GM12878 (cell line): ENCODE data around the gene C6orf62. TPM values are rescaled to one million over a fixed set of nuclear protein-coding genes. Genes with fewer than 3 reads are reported as not detected.
A peak's percentile ranks its signal among the peaks of the same experiment; 100 is the strongest.

Experiments used
- ATAC-seq: fragments of 200-7000 bp; cut with Tn5 transposase; 3 replicates; pipeline ENCODE4 v1.9.1; 2020; ENCODE audit warnings: mild to moderate bottlenecking, moderate library complexity
- BruUV-seq: library from RNA; stranded (reverse); fragments of 400-500 nt; replicated peaks from 2 replicates; lab custom pipeline; 2021; lab: Mats Ljungman, UMichigan
- CTCF ChIA-PET: fragments of 300-600 bp; sonication (Branson Sonifier 250); formaldehyde crosslinking; extraction: SDS; loops from one replicate; lab custom pipeline; 2021; ENCODE audit warnings: inconsistent platforms; lab: Yijun Ruan, JAX
- POLR2A ChIA-PET: fragments of 350-600 bp; formaldehyde crosslinking; extraction: SDS; loops from one replicate; lab custom pipeline; 2021; ENCODE audit warnings: inconsistent platforms; lab: Charles Lee
- RAD21 ChIA-PET: fragments of 300-600 bp; sonication (Branson Sonifier 250); formaldehyde crosslinking; loops from one replicate; lab custom pipeline; 2023; ENCODE audit warnings: antibody characterized with exemption; ENCODE audit not compliant: unreplicated experiment; lab: Charles Lee
- SMC1A ChIA-PET: fragments of 300-600 bp; sonication (Branson Sonifier 250); formaldehyde crosslinking; loops from one replicate; lab custom pipeline; 2023; ENCODE audit not compliant: unreplicated experiment, uncharacterized antibody; lab: Charles Lee
- DNase-seq: peaks from one replicate; pipeline ENCODE4 v3.0.0-alpha.2; 2011; ENCODE audit warnings: low read depth, low spot score
- FAIRE-seq: peaks from 3 replicates; lab custom pipeline; 2011; peaks lifted over from hg19 to GRCh38; lab: Jason Lieb, UNC
- H2AFZ ChIP-seq: 2 replicates; pipeline ENCODE4 v1.6.0; 2011; ENCODE audit warnings: low read depth, low read length, control low read depth; ENCODE audit not compliant: control insufficient read depth
- H3K27ac ChIP-seq: 2 replicates; pipeline ENCODE4 v1.5.1; 2011; ENCODE audit warnings: control low read depth; ENCODE audit not compliant: control insufficient read depth, insufficient read depth
- H3K27me3 ChIP-seq, 2 experiments: replicated peaks in 1 of 2; 2 replicates each; pipeline versions ENCODE4 v1.6.0 to v1.6.1; 2011; ENCODE audit warnings: low read length in 1 of 2; ENCODE audit not compliant: control insufficient read depth in 2 of 2, insufficient read depth in 2 of 2
- H3K36me3 ChIP-seq, 2 experiments: 2 replicates each; pipeline ENCODE4 v1.5.1; 2011; ENCODE audit warnings: low read length in 1 of 2; ENCODE audit not compliant: control insufficient read depth in 2 of 2, insufficient read depth in 2 of 2
- H3K4me1 ChIP-seq: 2 replicates; pipeline ENCODE4 v1.6.1; 2011; ENCODE audit warnings: mild to moderate bottlenecking, low read length, moderate library complexity, mixed read lengths; ENCODE audit not compliant: control insufficient read depth, insufficient read depth
- H3K4me2 ChIP-seq: 2 replicates; pipeline ENCODE4 v1.6.0; 2011; ENCODE audit warnings: control low read depth; ENCODE audit not compliant: control insufficient read depth, insufficient read depth
- H3K4me3 ChIP-seq: fragments of 200-600 bp; sonication (generic); 2 replicates; pipeline ENCODE4 v1.5.1; 2016
- H3K79me2 ChIP-seq: 2 replicates; pipeline ENCODE4 v1.6.0; 2011; ENCODE audit warnings: low read length; ENCODE audit not compliant: control insufficient read depth, insufficient read depth
- H3K9ac ChIP-seq: 2 replicates; pipeline ENCODE4 v1.8.0; 2011; ENCODE audit warnings: low read length, control low read depth, mixed read lengths; ENCODE audit not compliant: control insufficient read depth, insufficient read depth
- H3K9me3 ChIP-seq: replicated peaks from 3 replicates; pipeline ENCODE4 v1.5.1; 2011; ENCODE audit warnings: mild to moderate bottlenecking, low read length; ENCODE audit not compliant: control insufficient read depth, insufficient read depth
- H4K20me1 ChIP-seq: 2 replicates; pipeline ENCODE4 v1.6.0; 2011; ENCODE audit not compliant: control insufficient read depth, insufficient read depth
- JUNB ChIP-seq: IDR thresholded peaks from 2 replicates; pipeline ENCODE4 v1.6.1; 2016; ENCODE audit warnings: antibody characterized with exemption, mild to moderate bottlenecking
- LARP7 ChIP-seq: fragments of 450-650 bp; IDR thresholded peaks from 2 replicates; pipeline ENCODE4 v1.6.1; 2017; ENCODE audit warnings: mild to moderate bottlenecking
- NFXL1 ChIP-seq: fragments of 450-650 bp; IDR thresholded peaks from 2 replicates; pipeline ENCODE4 v1.6.1; 2017; ENCODE audit warnings: antibody characterized with exemption, mild to moderate bottlenecking, borderline replicate concordance
- SIX5 ChIP-seq: IDR thresholded peaks from 2 replicates; pipeline ENCODE4 v1.6.1; 2011; ENCODE audit warnings: mild to moderate bottlenecking, low read depth, low read length, moderate library complexity; ENCODE audit not compliant: severe bottlenecking
- SMC3 ChIP-seq: IDR thresholded peaks from 2 replicates; pipeline ENCODE4 v1.6.1; 2011; ENCODE audit warnings: low read length, improper control_type of control experiment, borderline replicate concordance
- SPI1 ChIP-seq: IDR thresholded peaks from 2 replicates; pipeline ENCODE4 v1.6.1; 2011; ENCODE audit warnings: low read depth, mild to moderate bottlenecking, low read length, moderate library complexity, borderline replicate concordance; ENCODE audit not compliant: insufficient read depth
- SREBF1 ChIP-seq: IDR thresholded peaks from 2 replicates; pipeline ENCODE4 v1.6.1; 2012; ENCODE audit warnings: mild to moderate bottlenecking, low read length
- SUZ12 ChIP-seq: fragments of 200-600 bp; sonication (generic); IDR thresholded peaks from one replicate; pipeline ENCODE4 v1.6.1; 2018; ENCODE audit warnings: antibody characterized with exemption, mild to moderate bottlenecking; ENCODE audit not compliant: unreplicated experiment
- ZNF592 ChIP-seq: fragments of 450-650 bp; IDR thresholded peaks from 2 replicates; pipeline ENCODE4 v1.6.1; 2017; ENCODE audit warnings: mild to moderate bottlenecking, moderate library complexity
- in situ Hi-C: fragments of 300-500 bp; cut with MboI; formaldehyde crosslinking; loops from 9 replicates; pipeline ENCODE4 v1.14.3; 2018; ENCODE audit warnings: mixed read lengths
- intact Hi-C: fragments of 100-400 bp; cut with micrococcal nuclease; formaldehyde crosslinking; loops from one replicate; pipeline ENCODE4 v1.14.2; 2022; ENCODE audit not compliant: unreplicated experiment
- polyA plus RNA-seq, 11 experiments: library from polyadenylated mRNA; depleted of rRNA in 4 of 11; unstranded in 6 of 11; stranded (reverse) in 5 of 11; fragments of >200 nt; fragmentation: Nextera tagmentation in 4 of 11; fragmentation: Illumina TruSeq in 1 of 11; extraction: Ambion mirVana in 4 of 11; extraction: Trizol in 1 of 11; gene quantifications; 1 replicate in 1 of 11; 2 replicates in 10 of 11; pipeline versions ENCODE4 v1.2.1 to v1.2.3, GENCODE V29; 2011 to 2016; ENCODE audit warnings: inconsistent platforms in 2 of 11, missing spikeins in 2 of 11, low read depth in 1 of 11
- total RNA-seq, 4 experiments: library from RNA; depleted of rRNA in 3 of 4; stranded (reverse); fragments of >200 nt in 3 of 4; fragmentation: Illumina TruSeq in 1 of 4; extraction: Trizol in 1 of 4; gene quantifications; 2 replicates each; pipeline versions ENCODE4 v1.2.1 to v1.2.3, GENCODE V29; 2013 to 2021

C6orf62 gene
- total and polyA plus RNA-seq, 10 of the 15 experiments (the other 5 are each of a cell fraction or from before 2014, with no cell fraction given): 55.6 to 565 (median 126) TPM

DNA sequence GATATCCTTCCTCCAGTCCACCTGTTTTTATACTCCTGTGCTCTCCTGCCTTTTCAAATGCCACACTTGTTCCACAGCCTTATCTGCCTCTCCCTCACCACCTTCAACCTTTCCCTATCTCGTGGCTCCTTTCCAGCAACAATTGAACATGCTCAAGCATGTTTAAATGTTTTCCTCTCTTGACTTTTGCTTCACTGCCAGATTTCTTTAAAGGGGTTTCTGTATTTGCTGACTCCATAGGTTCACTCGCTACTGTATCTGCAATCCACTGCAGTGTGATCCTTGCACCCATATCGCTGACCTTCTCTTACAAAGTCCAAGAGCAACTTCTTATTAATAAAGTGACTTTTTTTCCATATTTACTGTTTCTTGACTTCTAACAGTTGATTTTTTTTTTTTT is 44.6 kb upstream of the C6orf62 start (continued):
- TF ChIP-seq ZNF592: no peak
- no peak for TF ChIP-seq SUZ12
- TF ChIP-seq LARP7: no peak

DNA sequence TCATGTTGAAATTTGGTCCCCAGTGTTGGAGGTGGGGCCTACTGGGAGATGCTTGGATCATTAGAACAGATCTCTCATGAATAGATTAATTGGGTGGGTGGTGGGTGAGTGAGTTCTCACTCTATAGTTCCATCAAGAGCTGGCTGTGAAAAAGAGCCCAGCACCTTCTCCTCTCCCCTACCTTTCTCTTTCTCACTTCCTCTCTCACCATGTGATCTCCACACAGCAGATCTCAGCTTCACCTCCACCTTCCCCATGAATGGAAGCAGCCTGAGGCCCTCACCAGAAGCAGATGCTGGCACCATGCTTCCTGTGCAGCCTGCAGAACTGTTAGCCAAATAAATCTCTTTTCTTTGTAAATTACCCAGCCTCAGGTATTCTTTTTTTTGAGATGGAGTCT is 42.9 kb upstream of the C6orf62 start:
- Histone ChIP-seq H3K79me2 (no peaks in the 10 kb centered on the region), H3K9me3 (no peaks in the 10 kb centered on the region), H2AFZ (no peak overlapping the region; the same call in 1 of the 2 replicates), H3K27me3 (no peaks in the 10 kb centered on the region), H3K4me1 (no peaks in the 10 kb centered on the region), H3K27ac (no peak overlapping the region), H3K4me3 (no peak overlapping the region), H3K36me3 (no peaks in the 10 kb centered on the region), H4K20me1 (no peaks in the 10 kb centered on the region), H3K9ac (no peak overlapping the region), H3K4me2 (no peak overlapping the region)
- FAIRE-seq: no peak
- BruUV-seq: no TSS peak
- ChIA-PET CTCF (interaction anchor here (1.8 kb wide), 1 partner anchor 23 kb away, joined by 3 read pairs; no protein-coding TSS in a partner anchor), SMC1A (interaction anchor here (0.5 to 1.6 kb wide), 4 partner anchors 17 to 238 kb away, joined by 3 to 4 read pairs (median 4); no protein-coding TSS in a partner anchor), RAD21 (no interaction called here), POLR2A (no interaction called here)
- intact Hi-C loops: no loop called here
- TF ChIP-seq NFXL1: no peak
- peak; percentile 69 for TF ChIP-seq SPI1
- TF ChIP-seq SREBF1: no peak
- TF ChIP-seq JUNB: no peak
- TF ChIP-seq SIX5: no peak
- TF ChIP-seq SMC3: no peak
- ATAC-seq: peak; percentile 46
- in situ Hi-C loops: loop anchor here (5.0 kb wide), 1 partner anchor 175 kb away; no protein-coding TSS in a partner anchor
- DNase-seq: no peak
